ENCODE data around the gene GLMP. TPM values are rescaled to one million over a fixed set of nuclear protein-coding genes. Genes with fewer than 3 reads are reported as not detected.

GLMP gene
- total and polyA plus RNA-seq, 12 donors = 49.8 to 209 (median 139) TPM

GRCh38 chr1:156283521-156283920, 12.0 kb downstream of the GLMP start:
- Histone ChIP-seq H3K4me1 (replicated peaks in 1 of 2) (peaks cover 16 to 26% of the 10 kb centered on the region in 2 donors), H3K27ac (peak overlapping the region in 1 of 5 donors; percentile 90), H3K4me3 (peak overlapping the region in 3 of 4 donors; percentile 53 to 79 (median 78)), H3K9me3 (replicated peaks in 1 of 3) (no peaks in the 10 kb centered on the region), H3K36me3 (replicated peaks in 1 of 2) (peaks cover 0 to 3% of the 10 kb centered on the region in 2 donors), H3K27me3 (no peaks in the 10 kb centered on the region)
- WGBS, 4 donors = 88 to 100% (median 94%) methylated on average over 1 of the region's 1 CpG
- TF ChIP-seq POLR2A (IDR thresholded peaks at IDR 0.05) (no peak), CTCF (IDR thresholded peaks at IDR 0.05) (no peak)
- intact Hi-C loops (cut with DNase I) = no loop called here
- no peak for DNase-seq

- peak; percentile 97 to 99 (median 98) for DNase-seq
- TF ChIP-seq CTCF (IDR thresholded peaks at IDR 0.05) = no peak
- TF ChIP-seq POLR2A (IDR thresholded peaks at IDR 0.05) = peak; percentile 88 to 90
- Histone ChIP-seq H3K27me3 (no peaks in the 10 kb centered on the region), H3K36me3 (replicated peaks in 1 of 2) (peaks cover 0 to 12% of the 10 kb centered on the region in 2 donors), H3K9me3 (replicated peaks in 1 of 3) (no peaks in the 10 kb centered on the region), H3K4me1 (replicated peaks in 1 of 2) (peaks cover 16 to 26% of the 10 kb centered on the region in 2 donors), H3K27ac (peak within 1 kb of the TSS in 4 of 5 donors; percentile 68 to 90 (median 84)), H3K4me3 (peak within 1 kb of the TSS in 3 of 4 donors; percentile 71 to 79 (median 78))
- intact Hi-C loops (cut with DNase I) = no loop called here
- 0 to 2% (median 1%) methylated on average over 10 to 50 of the region's 50 CpGs for WGBS, 4 donors
Observed at GRCh38 chr1:156282479-156283222, 12.8 kb downstream of the GLMP start, which contains the start of gene SMG5. TSS of gene SMG5 (minus strand) at chr1:156282825. CDS start at chr1:156282680, 145 bp downstream.

GRCh38 chr1:156281693-156282478, 13.6 kb downstream of the GLMP start:
- TF ChIP-seq POLR2A (IDR thresholded peaks at IDR 0.05) (no peak), CTCF (IDR thresholded peaks at IDR 0.05) (no peak)
- Histone ChIP-seq H3K4me3 (peak overlapping the region in 3 of 4 donors; percentile 71 to 79 (median 78)), H3K27me3 (no peaks in the 10 kb centered on the region), H3K9me3 (replicated peaks in 1 of 3) (no peaks in the 10 kb centered on the region), H3K36me3 (replicated peaks in 1 of 2) (peaks cover 0 to 20% of the 10 kb centered on the region in 2 donors), H3K27ac (peak overlapping the region in 4 of 5 donors; percentile 68 to 90 (median 84)), H3K4me1 (replicated peaks in 1 of 2) (peaks cover 16 to 26% of the 10 kb centered on the region in 2 donors)
- peak in 3 of 7 donors; percentile 35 to 59 (median 41) for DNase-seq
- intact Hi-C loops (cut with DNase I) = no loop called here
- 7 to 10% (median 8%) methylated on average over 22 of the region's 22 CpGs for WGBS, 4 donors

- no peaks in the 10 kb centered on the region for H3K9me3 ChIP-seq (replicated peaks in 1 of 3)
- peak overlapping the region in 3 of 5 donors; percentile 82 to 90 (median 86) for H3K27ac ChIP-seq
- 16 to 23% (median 20%) methylated on average over 8 of the region's 8 CpGs for WGBS, 4 donors
- peak overlapping the region in 1 of 4 donors; percentile 78 for H3K4me3 ChIP-seq
- peaks cover 0 to 26% of the 10 kb centered on the region in 2 donors for H3K36me3 ChIP-seq (replicated peaks in 1 of 2)
- TF ChIP-seq POLR2A (IDR thresholded peaks at IDR 0.05) = no peak
- no peak for TF ChIP-seq CTCF (IDR thresholded peaks at IDR 0.05)
- intact Hi-C loops (cut with DNase I) = no loop called here
- peak in 4 of 7 donors; percentile 55 to 67 (median 61) for DNase-seq
- no peaks in the 10 kb centered on the region for H3K27me3 ChIP-seq
- H3K4me1 ChIP-seq (replicated peaks in 1 of 2) = peaks cover 16 to 26% of the 10 kb centered on the region in 2 donors
Observed at GRCh38 chr1:156281281-156281680, 14.2 kb downstream of the GLMP start.
